Gastroesophageal sphincter (tissue), 3 donors: ENCODE data around the gene PLAC1.

Experiments
- CTCF ChIP-seq, 4 experiments: fragments of 200-600 bp in 2 of 4; fragments of 450-650 bp in 2 of 4; sonication (generic) in 1 of 4; IDR thresholded peaks; one replicate each; pipeline ENCODE4 v1.5.1; 2017 to 2019; ENCODE audit warnings: antibody characterized with exemption in 4 of 4, mild to moderate bottlenecking in 2 of 4, moderate library complexity in 2 of 4
- EP300 ChIP-seq: sonication (generic); formaldehyde crosslinking; IDR thresholded peaks from one replicate; pipeline ENCODE4 v1.6.1; 2017; ENCODE audit warnings: antibody characterized with exemption, mild to moderate bottlenecking
- POLR2A ChIP-seq, 2 donors: fragments of 450-650 bp; IDR thresholded peaks; one replicate each; pipeline ENCODE4 v1.6.1; 2017; ENCODE audit warnings: antibody characterized with exemption in 2 of 2, mild to moderate bottlenecking in 2 of 2, moderate library complexity in 1 of 2
- POLR2AphosphoS5 ChIP-seq: sonication (generic); formaldehyde crosslinking; IDR thresholded peaks from one replicate; pipeline ENCODE4 v1.6.1; 2017; ENCODE audit warnings: antibody characterized with exemption

DNA sequence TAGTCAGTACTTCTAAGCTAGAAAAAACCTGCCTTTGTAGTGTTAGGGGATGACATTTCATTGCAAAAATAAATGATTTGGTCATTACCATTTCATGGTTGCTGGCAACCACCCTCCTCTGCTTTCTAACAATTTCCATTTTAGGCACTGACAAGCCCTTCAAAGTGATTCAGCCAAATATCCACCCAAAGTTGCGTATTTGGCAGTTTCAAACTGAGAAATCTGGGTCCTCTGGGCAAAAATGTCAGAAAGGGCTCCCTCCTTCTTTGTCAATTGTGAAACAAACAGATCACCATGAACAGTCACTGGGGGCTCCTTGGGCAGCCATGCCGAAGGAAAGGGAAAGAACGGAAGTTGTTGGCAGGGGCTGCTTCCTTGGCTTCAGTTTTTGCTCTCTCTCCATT lies 33.0 kb downstream of the PLAC1 start:
- TF ChIP-seq CTCF (IDR thresholded peaks at IDR 0.05) (no peak), EP300 (no peak), POLR2A (IDR thresholded peaks at IDR 0.05) (no peak), POLR2AphosphoS5 (peak; percentile 51)
